Measurements from ENCODE around the gene TTC27.

Gene TTC27

DNA sequence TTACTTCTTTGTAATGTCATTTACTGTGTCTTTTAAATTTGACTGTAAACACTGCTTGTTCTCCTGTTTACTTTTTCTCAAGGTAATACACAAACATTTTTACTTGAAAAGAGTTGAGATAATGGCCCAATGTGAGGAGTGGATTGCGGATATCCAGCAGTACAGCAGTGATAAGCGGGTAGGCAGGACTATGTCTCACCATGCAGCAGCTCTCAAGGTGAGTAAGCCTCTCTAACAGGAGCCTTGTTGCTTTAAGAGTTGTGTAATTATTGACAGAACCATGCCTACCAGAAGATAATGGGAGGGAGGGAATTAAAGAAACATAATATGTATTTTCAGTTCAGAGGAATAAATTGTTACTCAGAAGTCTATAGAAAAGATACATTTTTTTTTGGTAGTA lies 16.5 kb upstream of the TTC27 start:
- Histone ChIP-seq H3K9me3 (ENCODE audit: insufficient read depth, low read length, severe bottlenecking) (no peaks in the 10 kb centered on the region), H3K4me2 (ENCODE audit: insufficient read depth, low read length) (no peak overlapping the region), H3K79me2 (ENCODE audit: insufficient read depth, low read length) (no peaks in the 10 kb centered on the region), H3K4me3 (ENCODE audit: low read depth in 1 of 2, low read length in 2 of 2) (no peak overlapping the region), H3K4me1 (ENCODE audit: insufficient read depth, low read length) (no peaks in the 10 kb centered on the region), H3K9ac (ENCODE audit: low read depth, low read length) (no peak overlapping the region), H3K27ac (ENCODE audit: low read length) (no peak overlapping the region), H3K27me3 (ENCODE audit: insufficient read depth, low read length, poor library complexity) (no peaks in the 10 kb centered on the region), H2AFZ (ENCODE audit: low read depth, low read length) (no peak overlapping the region), H4K20me1 (ENCODE audit: insufficient read depth, low read length) (no peaks in the 10 kb centered on the region), H3K36me3 (ENCODE audit: insufficient read depth, low read length) (peaks cover 76% of the 10 kb centered on the region)
- no peak for ATAC-seq (ENCODE audit: insufficient read depth, low read depth)
- DNase-seq, result no peak
- no peak for TF ChIP-seq EZH2 (IDR thresholded peaks at IDR 0.05; ENCODE audit: borderline replicate concordance, low read depth, low read length, severe bottlenecking)
- TF ChIP-seq, protein P1, sequence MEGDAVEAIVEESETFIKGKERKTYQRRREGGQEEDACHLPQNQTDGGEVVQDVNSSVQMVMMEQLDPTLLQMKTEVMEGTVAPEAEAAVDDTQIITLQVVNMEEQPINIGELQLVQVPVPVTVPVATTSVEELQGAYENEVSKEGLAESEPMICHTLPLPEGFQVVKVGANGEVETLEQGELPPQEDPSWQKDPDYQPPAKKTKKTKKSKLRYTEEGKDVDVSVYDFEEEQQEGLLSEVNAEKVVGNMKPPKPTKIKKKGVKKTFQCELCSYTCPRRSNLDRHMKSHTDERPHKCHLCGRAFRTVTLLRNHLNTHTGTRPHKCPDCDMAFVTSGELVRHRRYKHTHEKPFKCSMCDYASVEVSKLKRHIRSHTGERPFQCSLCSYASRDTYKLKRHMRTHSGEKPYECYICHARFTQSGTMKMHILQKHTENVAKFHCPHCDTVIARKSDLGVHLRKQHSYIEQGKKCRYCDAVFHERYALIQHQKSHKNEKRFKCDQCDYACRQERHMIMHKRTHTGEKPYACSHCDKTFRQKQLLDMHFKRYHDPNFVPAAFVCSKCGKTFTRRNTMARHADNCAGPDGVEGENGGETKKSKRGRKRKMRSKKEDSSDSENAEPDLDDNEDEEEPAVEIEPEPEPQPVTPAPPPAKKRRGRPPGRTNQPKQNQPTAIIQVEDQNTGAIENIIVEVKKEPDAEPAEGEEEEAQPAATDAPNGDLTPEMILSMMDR (IDR thresholded peaks at IDR 0.05; ENCODE audit: borderline replicate concordance, extremely low read depth, low read length, poor library complexity, severe bottlenecking), result no peak

DNA sequence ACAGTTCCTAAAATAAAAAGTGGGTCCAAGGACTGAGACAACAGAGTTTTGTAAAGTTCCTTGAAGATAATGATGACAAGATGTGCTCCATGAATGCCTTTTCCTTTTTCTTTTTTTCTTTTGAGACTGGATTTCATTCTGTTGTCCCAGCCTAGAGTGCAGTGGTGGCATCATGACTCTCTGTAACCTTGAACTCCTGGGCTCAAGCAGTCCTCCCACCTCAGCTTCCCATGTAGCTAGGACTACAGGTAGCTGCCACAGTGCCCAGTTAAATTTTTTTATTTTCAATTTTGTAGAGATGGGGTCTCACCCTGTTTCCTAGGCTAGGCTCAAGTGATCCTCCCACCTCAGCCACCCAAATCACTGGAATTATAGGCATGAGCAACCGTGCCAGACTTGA lies 16.1 kb upstream of the TTC27 start:
- no peak overlapping the region for H3K4me3 ChIP-seq (ENCODE audit: low read depth in 1 of 2, low read length in 2 of 2)
- TF ChIP-seq EZH2 (IDR thresholded peaks at IDR 0.05; ENCODE audit: borderline replicate concordance, low read depth, low read length, severe bottlenecking), result no peak
- TF ChIP-seq, protein P1 (IDR thresholded peaks at IDR 0.05; ENCODE audit: borderline replicate concordance, extremely low read depth, low read length, poor library complexity, severe bottlenecking), result no peak
- no peak overlapping the region for H2AFZ ChIP-seq (ENCODE audit: low read depth, low read length)
- no peak for ATAC-seq (ENCODE audit: insufficient read depth, low read depth)
- no peak overlapping the region for H3K9ac ChIP-seq (ENCODE audit: low read depth, low read length)
- H3K4me1 ChIP-seq (ENCODE audit: insufficient read depth, low read length), result no peaks in the 10 kb centered on the region
- H4K20me1 ChIP-seq (ENCODE audit: insufficient read depth, low read length), result no peaks in the 10 kb centered on the region
- H3K9me3 ChIP-seq (ENCODE audit: insufficient read depth, low read length, severe bottlenecking), result no peaks in the 10 kb centered on the region
- H3K79me2 ChIP-seq (ENCODE audit: insufficient read depth, low read length), result no peaks in the 10 kb centered on the region
- DNase-seq, result no peak
- no peaks in the 10 kb centered on the region for H3K27me3 ChIP-seq (ENCODE audit: insufficient read depth, low read length, poor library complexity)
- H3K27ac ChIP-seq (ENCODE audit: low read length), result no peak overlapping the region
- H3K36me3 ChIP-seq (ENCODE audit: insufficient read depth, low read length), result peaks cover 77% of the 10 kb centered on the region
- no peak overlapping the region for H3K4me2 ChIP-seq (ENCODE audit: insufficient read depth, low read length)

DNA sequence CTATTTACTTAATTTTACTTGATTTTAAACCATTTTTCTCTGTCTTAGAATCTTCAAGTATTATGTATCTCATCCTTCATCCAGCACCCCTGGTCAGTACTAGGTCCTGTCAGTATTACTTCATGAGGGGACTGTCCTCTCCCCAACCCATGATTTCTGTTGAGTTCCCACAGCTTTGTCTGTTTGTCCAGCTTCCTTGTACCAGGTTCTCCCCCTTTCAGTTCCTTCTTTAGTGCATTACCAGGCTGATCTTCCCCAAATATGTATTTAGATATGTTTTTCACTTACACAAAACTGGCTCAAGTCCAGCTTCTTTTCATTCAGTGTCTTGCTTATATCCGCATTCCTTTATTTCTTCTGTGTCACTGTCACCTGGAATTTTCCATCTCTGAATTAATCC lies 13.8 kb upstream of the TTC27 start:
- Histone ChIP-seq H3K9me3 (ENCODE audit: insufficient read depth, low read length, severe bottlenecking) (no peaks in the 10 kb centered on the region), H3K4me2 (ENCODE audit: insufficient read depth, low read length) (no peak overlapping the region), H3K27ac (ENCODE audit: low read length) (no peak overlapping the region), H3K4me3 (ENCODE audit: low read depth in 1 of 2, low read length in 2 of 2) (no peak overlapping the region), H3K27me3 (ENCODE audit: insufficient read depth, low read length, poor library complexity) (no peaks in the 10 kb centered on the region), H3K9ac (ENCODE audit: low read depth, low read length) (no peak overlapping the region), H3K4me1 (ENCODE audit: insufficient read depth, low read length) (no peaks in the 10 kb centered on the region), H3K79me2 (ENCODE audit: insufficient read depth, low read length) (no peaks in the 10 kb centered on the region), H4K20me1 (ENCODE audit: insufficient read depth, low read length) (no peaks in the 10 kb centered on the region), H2AFZ (ENCODE audit: low read depth, low read length) (no peak overlapping the region), H3K36me3 (ENCODE audit: insufficient read depth, low read length) (peaks cover 81% of the 10 kb centered on the region)
- ATAC-seq (ENCODE audit: insufficient read depth, low read depth) (no peak), DNase-seq (no peak)
- TF ChIP-seq EZH2 (IDR thresholded peaks at IDR 0.05; ENCODE audit: borderline replicate concordance, low read depth, low read length, severe bottlenecking), result no peak
- TF ChIP-seq, protein P1 (IDR thresholded peaks at IDR 0.05; ENCODE audit: borderline replicate concordance, extremely low read depth, low read length, poor library complexity, severe bottlenecking), result no peak

Data from DND-41 (cell line).